ENCODE results near the gene CCDC15.
"Not testable (repeated sequence)": the region's sequence is repeated elsewhere in the genome, so short reads cannot be mapped to it uniquely, and the experiment has no call there.

The CCDC15 gene

DNA sequence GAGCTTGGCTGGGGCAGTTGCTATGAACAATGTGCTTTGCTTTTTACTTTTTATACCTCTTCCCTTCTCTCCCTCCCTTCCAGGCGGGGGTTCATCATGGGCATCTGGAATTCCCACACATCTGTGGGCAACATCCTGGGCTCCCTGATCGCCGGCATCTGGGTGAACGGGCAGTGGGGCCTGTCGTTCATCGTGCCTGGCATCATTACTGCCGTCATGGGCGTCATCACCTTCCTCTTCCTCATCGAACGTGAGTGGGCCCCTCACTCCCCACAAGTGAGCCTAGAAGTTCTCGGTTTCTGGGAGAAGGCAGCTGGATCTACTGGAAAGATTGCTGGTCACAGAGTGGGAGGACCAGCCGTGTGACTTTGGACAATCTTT, 126.5 kb downstream of the CCDC15 start:
- DNase-seq (ENCODE audit: low read depth in 1 of 2, low spot score in 1 of 2): no peak

- no peak for DNase-seq (ENCODE audit: low read depth in 1 of 2, low spot score in 1 of 2)
Observed at GRCh38 chr11:125081098-125081798, 127.2 kb downstream of the CCDC15 start.

- DNase-seq (ENCODE audit: low read depth in 1 of 2, low spot score in 1 of 2): no peak
Observed at GRCh38 chr11:125082040-125082439, 128.0 kb downstream of the CCDC15 start.

GRCh38 chr11:125082611-125083311, 128.8 kb downstream of the CCDC15 start:
- DNase-seq (ENCODE audit: low read depth in 1 of 2, low spot score in 1 of 2): no peak

- DNase-seq (ENCODE audit: low read depth in 1 of 2, low spot score in 1 of 2): no peak
Observed at GRCh38 chr11:125083312-125084056, 129.5 kb downstream of the CCDC15 start.

GRCh38 chr11:125084057-125084416, 130.0 kb downstream of the CCDC15 start:
- no peak for DNase-seq (ENCODE audit: low read depth in 1 of 2, low spot score in 1 of 2)

DNA sequence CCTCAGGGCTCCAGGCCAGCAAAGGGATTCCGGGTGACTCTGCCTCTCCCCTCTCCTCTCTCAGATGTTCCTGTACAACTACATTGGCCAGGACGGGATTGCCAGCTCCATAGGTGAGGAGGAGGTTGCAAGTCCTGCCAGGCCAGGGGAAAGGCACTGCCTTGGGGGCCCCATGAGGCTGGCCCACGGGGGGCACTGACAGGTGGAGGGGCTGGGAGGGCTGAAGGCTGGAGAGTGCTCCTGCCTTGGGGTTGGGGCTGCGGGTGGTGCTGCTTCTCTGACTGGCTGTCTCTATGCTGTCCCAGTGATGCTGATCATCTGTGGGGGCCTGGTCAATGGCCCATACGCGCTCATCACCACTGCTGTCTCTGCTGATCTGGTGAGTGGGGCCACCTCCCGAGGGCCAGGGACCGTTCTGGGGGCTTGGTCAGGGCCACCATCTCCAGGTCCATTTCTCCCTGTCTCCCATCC, 130.8 kb downstream of the CCDC15 start:
- DNase-seq (ENCODE audit: low read depth in 1 of 2, low spot score in 1 of 2): no peak

DNA sequence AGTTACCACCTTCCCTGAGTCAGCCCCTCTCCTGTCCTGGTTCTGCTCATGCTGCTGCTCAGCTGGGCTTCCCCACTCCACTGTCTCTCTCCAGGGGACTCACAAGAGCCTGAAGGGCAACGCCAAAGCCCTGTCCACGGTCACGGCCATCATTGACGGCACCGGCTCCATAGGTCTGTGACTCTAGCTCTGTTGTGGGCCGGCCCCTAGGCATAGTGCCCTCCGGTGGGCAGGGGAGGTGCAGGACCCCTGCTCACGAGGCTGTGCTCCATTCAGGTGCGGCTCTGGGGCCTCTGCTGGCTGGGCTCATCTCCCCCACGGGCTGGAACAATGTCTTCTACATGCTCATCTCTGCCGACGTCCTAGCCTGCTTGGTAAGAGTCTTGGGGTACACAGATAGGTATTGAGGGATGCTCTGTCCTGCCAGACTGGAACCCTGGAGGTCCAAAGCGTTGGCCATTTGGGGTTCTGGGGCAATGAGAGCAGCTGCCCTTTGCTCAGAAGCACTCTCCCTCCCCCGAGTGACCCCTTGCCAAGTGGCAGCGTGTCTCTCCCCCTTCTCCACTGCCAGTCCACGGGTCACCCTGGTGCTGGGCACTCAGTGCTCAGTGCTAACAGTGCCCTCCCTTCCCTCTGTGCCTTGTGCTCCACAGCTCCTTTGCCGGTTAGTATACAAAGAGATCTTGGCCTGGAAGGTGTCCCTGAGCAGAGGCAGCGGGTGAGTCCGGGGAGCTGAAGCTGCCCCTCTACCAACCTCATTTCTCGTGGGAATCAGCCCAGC, 131.5 kb downstream of the CCDC15 start:
- no peak for DNase-seq (ENCODE audit: low read depth in 1 of 2, low spot score in 1 of 2)

DNA sequence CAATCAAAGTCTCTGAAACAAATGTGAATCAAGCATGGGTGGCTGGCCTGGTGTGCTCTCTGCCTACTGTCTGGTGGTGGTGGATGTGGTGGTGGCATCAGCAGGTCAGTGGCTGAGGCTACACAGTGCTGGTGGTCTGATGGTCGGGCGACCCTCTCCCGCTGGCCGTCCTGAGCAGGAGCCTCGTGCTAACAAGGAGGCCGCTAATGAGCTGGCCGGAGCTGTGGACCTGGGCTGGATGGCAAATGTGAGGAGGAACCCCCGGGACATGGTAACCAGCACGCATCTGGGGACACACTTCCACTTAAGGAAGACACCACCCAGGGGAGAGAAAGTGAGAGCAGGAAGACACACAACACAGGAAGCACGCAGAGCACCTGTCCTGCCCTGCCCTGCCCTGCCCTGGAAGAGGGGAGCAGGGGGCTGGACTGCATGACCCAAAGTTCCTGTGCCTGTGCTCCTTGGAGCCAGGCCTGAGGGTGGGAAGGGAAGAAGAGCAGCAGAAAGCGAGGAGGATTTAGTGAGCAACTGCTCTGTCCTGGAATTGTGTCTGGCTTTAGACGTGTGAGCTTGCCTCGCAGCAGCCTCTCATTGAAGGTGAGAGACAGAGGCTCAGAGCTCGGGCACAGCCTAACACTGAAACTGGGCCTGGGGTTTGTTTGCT, 132.8 kb downstream of the CCDC15 start:
- no peak for DNase-seq (ENCODE audit: low read depth in 1 of 2, low spot score in 1 of 2)

- DNase-seq (ENCODE audit: low read depth in 1 of 2, low spot score in 1 of 2): no peak
Observed at GRCh38 chr11:125088123-125088522, 134.1 kb downstream of the CCDC15 start.

GRCh38 chr11:125088576-125089455, 134.8 kb downstream of the CCDC15 start:
- DNase-seq (ENCODE audit: low read depth in 1 of 2, low spot score in 1 of 2): no peak

DNA sequence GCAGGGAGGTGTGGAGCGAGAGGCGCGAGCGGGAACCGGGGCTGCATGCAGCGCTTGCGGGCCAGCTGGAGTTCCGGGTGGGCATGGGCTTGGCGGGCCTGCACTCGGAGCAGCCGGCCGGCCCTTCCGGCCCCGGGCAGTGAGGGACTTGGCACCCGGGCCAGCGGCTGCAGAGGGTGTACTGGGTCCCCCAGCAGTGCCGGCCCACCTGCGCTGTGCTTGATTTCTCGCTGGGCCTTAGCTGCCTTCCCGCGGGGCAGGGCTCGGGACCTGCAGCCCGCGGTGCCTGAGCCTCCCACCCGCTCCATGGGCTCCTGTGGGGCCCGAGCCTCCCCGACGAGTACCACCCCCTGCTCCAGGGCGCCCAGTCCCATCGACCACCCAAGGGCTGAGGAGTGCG, 135.5 kb downstream of the CCDC15 start:
- not testable (repeated sequence) for DNase-seq (ENCODE audit: low read depth in 1 of 2, low spot score in 1 of 2)

DNA sequence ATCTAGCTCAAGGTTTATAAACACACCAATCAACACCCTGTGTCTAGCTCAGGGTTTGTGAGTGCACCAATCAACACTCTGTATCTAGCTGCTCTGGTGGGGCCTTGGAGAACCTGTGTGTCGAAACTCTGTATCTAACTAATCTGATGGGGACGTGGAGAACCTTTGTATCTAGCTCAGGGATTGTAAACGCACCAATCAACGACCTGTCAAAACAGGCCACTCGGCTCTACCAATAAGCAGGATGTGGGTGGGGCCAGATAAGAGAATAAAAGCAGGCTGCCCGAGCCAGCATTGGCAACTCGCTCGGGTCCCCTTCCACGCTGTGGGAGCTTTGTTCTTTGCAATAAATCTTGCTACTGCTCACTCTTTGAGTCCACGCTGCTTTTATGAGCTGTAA, 136.1 kb downstream of the CCDC15 start:
- DNase-seq (ENCODE audit: low read depth in 1 of 2, low spot score in 1 of 2): not testable (repeated sequence)

DNA sequence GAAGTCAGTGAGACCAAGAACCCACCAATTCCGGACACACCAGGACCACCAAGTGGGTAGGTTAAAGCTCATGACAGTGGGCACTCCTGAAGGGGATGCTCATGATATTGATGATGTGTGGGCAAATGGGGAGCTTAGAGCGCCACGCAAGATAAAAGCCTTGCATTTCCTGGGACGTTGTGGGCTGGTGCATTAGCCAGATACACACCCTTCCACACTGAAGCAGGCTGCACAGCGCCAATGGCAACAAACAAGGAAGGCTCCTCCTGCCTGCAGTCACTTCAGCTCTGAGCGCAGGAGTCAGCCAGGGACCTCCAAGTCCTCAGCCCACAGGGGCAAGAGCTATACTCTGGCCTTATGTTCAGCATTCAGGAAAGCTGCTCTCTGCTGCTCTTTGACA, 136.8 kb downstream of the CCDC15 start:
- no peak for DNase-seq (ENCODE audit: low read depth in 1 of 2, low spot score in 1 of 2)

Data from activated CD4-positive, alpha-beta T cell treated with anti-CD3 and anti-CD28 coated beads, Interleukin-2, amount 50 U/mL, for 24 hours (primary cell).